NCI-H345 treated with DMSO at 0.1 percent for 48 hours (cell line): ENCODE data around the gene HTRA3.

ENCODE experiments used
- DNase-seq: peaks from one replicate; lab custom pipeline; 2025; ENCODE audit not compliant: unreplicated experiment; lab: John Stamatoyannopoulos, UW

HTRA3 gene

DNA sequence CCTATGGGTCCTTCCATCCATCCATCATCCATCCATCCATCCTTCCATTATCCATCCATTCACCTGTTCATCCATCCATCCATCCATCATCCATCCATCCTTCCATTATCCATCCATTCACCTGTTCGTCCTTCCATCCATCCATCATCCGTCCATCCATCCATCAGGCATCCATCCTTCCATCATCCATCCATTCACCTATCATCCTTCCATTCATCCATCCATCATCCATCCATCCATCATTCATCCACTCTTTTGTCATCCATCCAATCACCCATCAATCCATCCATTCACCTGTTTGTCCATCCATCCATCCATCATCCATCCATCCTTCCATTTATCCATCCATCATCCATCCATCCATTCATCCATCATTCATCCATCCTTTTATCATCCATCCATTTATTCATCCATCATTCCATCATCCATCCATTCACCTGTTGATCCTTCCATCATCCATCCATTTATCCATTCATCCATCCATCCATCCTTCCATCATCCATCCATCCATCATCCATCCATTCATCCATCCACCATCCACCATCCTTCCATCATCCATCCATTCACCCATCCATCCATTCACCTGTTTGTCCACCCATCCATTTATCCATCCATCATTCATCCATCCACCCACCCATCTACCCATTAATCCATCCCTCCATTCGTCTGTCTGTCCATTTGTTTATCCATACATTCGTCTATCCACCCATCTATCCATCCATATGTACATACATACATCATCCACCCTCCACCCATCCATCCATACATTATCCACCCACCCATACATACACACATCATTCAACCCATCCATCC lies 35.7 kb upstream of the HTRA3 start:
- DNase-seq: no peak

DNA sequence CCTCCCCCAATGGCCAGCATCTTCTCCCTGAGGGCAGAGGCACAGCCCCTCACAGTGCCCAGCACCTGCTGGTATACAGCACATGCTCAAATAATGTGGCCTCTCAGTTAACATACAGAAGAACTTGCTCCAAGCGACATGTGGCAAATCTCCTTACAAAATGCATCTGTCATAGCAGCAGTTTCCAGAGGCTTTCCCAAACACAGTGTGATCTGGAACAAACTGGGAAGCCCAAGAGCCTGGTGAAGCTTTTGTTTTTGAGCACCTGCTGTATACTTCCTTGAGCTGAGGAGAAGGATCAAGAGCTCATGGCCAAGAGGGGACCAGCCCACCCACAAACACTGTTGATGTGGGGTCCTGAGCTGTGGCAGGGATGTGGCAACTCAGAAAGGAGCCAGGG lies 34.8 kb upstream of the HTRA3 start:
- DNase-seq: no peak

DNA sequence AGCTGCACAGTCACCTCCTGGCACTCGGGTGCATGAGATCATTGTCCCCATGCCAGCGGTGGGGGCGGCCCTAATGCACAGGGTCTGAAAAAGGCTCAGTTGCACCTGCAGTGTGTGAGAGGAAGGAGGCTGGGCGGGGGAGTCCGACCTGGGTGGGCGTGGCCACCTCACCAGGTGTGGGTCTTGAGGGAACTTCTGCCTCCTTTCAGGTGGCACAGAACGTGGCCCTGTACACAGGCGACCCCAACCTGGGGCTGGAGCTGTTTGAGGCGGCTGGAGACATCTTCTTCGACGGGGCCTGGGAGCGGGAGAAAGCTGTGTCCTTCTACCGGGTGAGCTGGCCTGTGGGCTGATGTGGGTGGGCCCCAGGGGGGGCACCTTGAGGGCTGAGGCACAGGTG lies 34.3 kb upstream of the HTRA3 start:
- peak; percentile 13 for DNase-seq

DNA sequence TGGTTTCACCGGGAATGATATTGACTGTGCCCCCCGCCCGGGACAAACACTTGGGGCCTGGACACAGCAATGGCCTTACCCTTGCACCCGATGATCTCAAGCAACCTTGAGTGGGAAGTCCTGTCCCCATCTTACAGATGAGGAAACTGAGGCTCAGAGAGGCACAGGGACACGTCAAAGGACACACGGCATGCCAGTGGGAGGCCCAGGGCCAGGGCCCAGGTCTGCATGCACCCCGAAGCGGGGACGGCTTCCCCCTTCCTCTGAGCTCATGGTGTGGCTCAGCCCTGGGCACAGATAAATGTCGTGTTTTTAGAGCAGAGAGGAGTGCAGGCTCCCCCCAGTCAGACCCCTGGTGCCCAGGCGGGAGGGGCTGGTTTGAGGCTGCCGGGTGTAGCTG lies 33.9 kb upstream of the HTRA3 start:
- no peak for DNase-seq

GRCh38 chr4:8236106-8236919 lies 33.2 kb upstream of the HTRA3 start:
- no peak for DNase-seq

- DNase-seq: no peak
Measured at GRCh38 chr4:8236920-8237195, 32.7 kb upstream of the HTRA3 start.

GRCh38 chr4:8237256-8237989 lies 32.1 kb upstream of the HTRA3 start:
- no peak for DNase-seq

DNA sequence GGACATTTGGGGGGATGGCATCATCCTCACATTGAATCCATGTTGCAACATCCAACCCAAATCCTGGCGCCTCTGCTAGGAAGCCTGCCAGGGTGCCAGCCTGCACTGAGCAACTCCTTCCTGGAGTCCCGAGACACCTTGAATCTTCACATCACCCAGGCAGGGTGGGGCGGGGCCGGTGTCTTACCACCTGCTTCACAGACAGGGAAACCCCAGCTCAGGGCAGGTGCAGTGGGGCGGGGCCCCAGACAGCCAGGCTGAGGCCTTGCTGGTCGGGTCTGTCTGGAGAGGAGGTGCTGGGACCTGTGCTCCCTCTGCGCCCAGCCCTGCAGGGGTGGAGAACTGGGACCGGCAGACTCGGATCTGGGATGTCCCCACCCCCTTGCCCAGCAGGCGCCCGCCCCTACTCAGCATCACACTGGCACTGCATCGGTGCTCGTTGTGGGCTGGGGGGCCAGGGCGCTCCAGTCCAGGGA lies 31.5 kb upstream of the HTRA3 start:
- DNase-seq: no peak

DNA sequence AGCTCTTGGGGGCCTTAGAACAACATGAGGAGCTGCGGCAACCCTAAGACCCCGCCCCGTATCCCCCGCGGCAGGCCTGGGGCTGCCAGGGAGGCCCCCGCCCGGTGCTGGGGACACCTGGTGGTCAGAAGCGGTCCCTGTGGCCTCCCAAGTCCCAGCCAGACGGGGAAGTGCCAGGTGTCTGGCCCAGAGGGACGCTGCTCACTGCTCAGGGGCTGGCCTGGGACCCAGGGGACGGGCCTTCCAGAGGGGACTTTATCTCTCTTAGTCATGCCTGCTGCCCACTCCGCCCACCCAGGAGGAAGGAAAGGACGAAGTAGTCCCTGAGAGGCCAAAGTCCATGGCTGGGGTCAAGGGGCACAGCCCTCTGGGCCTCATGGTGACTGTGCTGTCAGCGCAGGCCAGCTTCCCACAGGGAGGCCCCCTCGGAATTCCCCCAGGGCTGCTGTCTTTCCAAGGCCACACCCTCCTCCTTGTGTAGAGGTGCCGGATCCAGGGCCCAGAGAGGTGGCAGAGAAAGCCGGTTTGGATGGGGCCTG lies 31.0 kb upstream of the HTRA3 start:
- DNase-seq: no peak

DNA sequence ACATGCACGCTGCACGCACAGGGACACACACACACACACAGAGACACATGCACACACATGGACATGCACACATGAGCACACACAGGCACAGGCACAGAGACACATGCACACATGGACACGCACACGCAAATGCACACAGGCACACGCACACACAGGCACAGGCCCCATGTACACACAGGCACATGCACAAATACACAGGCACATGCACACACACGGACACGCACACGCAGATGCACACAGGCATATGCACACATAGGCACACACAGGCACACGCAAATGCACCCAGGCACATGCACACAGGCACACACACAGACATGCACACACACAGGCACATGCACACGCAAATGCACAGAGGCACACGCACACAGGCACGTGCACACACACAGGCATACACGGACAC lies 30.3 kb upstream of the HTRA3 start:
- DNase-seq: no peak

DNA sequence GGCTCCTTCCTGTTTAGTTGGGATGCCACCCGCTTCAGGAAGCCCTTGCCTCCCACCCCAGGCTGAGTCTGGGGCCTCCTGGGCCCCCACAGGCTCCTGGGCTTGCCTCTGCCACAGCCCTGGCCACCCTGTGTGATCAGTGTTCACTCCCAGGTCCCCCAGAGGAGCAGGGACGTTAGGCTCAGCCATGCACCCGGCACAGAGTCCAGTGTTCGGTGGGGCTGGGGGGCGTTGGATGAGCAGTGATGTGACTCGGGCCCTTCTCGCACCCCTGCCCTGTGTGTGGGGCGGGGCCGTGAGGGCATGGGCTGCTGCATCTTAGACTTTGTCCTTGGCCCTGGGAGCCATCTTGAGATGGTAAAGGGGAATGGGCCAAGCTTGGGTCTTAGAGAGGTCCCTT lies 29.9 kb upstream of the HTRA3 start:
- no peak for DNase-seq

GRCh38 chr4:8240211-8241041 lies 29.1 kb upstream of the HTRA3 start:
- no peak for DNase-seq

GRCh38 chr4:8241211-8241779 lies 28.3 kb upstream of the HTRA3 start:
- no peak for DNase-seq

DNA sequence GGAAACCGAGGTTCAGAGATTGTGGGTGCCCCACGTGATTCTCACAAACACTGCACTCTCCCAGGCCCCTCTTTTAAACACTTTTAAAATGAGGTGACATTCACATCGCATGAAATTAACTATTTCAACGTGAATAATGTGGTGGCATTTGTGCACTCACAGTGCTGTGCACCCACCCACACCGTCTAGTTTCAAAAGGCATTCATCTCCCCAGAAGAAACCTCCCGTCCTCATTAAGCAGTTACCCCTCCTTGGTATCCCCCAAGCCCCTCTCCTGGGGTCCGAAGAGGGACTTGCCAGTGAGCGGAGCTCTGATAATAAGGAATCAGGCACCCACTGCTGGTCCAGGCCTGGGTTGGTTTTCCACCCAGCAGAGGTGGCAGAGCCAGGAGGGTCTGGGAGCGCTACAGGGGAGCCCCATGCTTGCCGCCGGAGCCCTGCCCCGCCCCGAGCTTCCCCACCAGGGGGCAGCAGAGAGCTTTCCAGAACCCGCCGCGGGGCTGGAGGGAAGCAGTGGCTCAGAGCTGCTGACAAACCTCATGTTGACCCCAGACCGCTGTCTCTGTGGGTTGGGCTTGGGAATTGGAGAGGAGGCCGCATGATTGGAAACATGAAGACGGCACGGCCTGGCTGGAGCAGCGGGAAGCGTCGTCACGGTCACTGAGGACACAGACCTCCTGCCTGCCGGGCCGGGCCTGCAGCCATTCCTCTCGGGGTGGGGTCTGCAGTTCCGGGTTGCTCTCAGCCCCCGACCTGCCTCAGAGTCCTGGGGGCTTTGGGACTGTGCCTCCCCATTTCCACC lies 27.5 kb upstream of the HTRA3 start:
- no peak for DNase-seq

- DNase-seq: no peak
Measured at GRCh38 chr4:8242782-8243560, 26.6 kb upstream of the HTRA3 start.

- DNase-seq: no peak
Measured at GRCh38 chr4:8244001-8244757, 25.4 kb upstream of the HTRA3 start.

- DNase-seq: no peak
Measured at GRCh38 chr4:8244931-8245460, 24.6 kb upstream of the HTRA3 start.
